HepG2 (cell line): Measurements from ENCODE around the gene SMC1A. TPM values are rescaled to one million over a fixed set of nuclear protein-coding genes. Genes with fewer than 3 reads are reported as not detected.

Source experiments
- ATAC-seq: fragments of 200-7000 bp; cut with Tn5 transposase; 3 replicates; pipeline ENCODE4 v1.9.1; 2020; ENCODE audit warnings: mild to moderate bottlenecking, moderate library complexity
- BruUV-seq: library from RNA; stranded (reverse); fragments of 400-500 nt; replicated peaks from 2 replicates; lab custom pipeline; 2021; lab: Mats Ljungman, UMichigan
- CTCF ChIA-PET: fragments of 300-600 bp; formaldehyde crosslinking; extraction: SDS; loops from one replicate; lab custom pipeline; 2021; ENCODE audit warnings: low total read pairs, inconsistent platforms, low intra/inter-chr PET ratio; lab: Yijun Ruan, JAX
- POLR2A ChIA-PET: fragments of 350-600 bp; sonication (Branson Sonifier 250); formaldehyde crosslinking; loops from one replicate; lab custom pipeline; 2020; ENCODE audit warnings: antibody characterized with exemption, inconsistent platforms; lab: Yijun Ruan, JAX
- DNase-seq: peaks from one replicate; pipeline ENCODE4 v3.0.0-alpha.2; 2015; ENCODE audit warnings: low spot score
- FAIRE-seq: peaks from 3 replicates; lab custom pipeline; 2011; peaks lifted over from hg19 to GRCh38; lab: Jason Lieb, UNC
- H2AFZ ChIP-seq: one replicate; pipeline ENCODE4 v1.6.1; 2011; ENCODE audit warnings: low read length, inconsistent platforms
- H3K27ac ChIP-seq: fragments of 300-600 bp; 3 replicates; pipeline ENCODE4 v1.8.0; 2011; ENCODE audit warnings: mixed run types, mild to moderate bottlenecking, mixed read lengths, low read length, inconsistent platforms; ENCODE audit not compliant: insufficient read depth; ENCODE audit errors: extremely low read length
- H3K27me3 ChIP-seq, 2 experiments: fragments of 200-600 bp in 1 of 2; 2 replicates in 1 of 2; 3 replicates in 1 of 2; pipeline versions ENCODE4 v1.6.0 to v1.8.0; 2011; ENCODE audit warnings: low read length in 2 of 2, mild to moderate bottlenecking in 2 of 2, moderate library complexity in 2 of 2, inconsistent platforms in 1 of 2; ENCODE audit not compliant: insufficient read depth in 2 of 2, control insufficient read depth in 1 of 2
- H3K36me3 ChIP-seq, 2 experiments: fragments of 200-600 bp in 1 of 2; replicated peaks in 1 of 2; 2 replicates in 1 of 2; 3 replicates in 1 of 2; pipeline versions ENCODE4 v1.5.1 to v1.8.0; 2011; ENCODE audit warnings: low read length in 2 of 2, inconsistent platforms in 1 of 2; ENCODE audit not compliant: insufficient read depth in 2 of 2, control insufficient read depth in 1 of 2
- H3K4me1 ChIP-seq: 2 replicates; pipeline ENCODE4 v1.5.1; 2012; ENCODE audit warnings: low read length, inconsistent platforms; ENCODE audit not compliant: insufficient read depth
- H3K4me2 ChIP-seq: 2 replicates; pipeline ENCODE4 v1.6.0; 2011; ENCODE audit warnings: low read depth, low read length, inconsistent platforms
- H3K4me3 ChIP-seq, 3 experiments: fragments of 200-600 bp in 1 of 3; sonication (generic), shearing (Covaris generic) in 1 of 3; replicated peaks in 1 of 3; 2 replicates each; pipeline ENCODE4 v1.5.1; 2011 to 2016; ENCODE audit warnings: low read length in 3 of 3, inconsistent platforms in 2 of 3, low read depth in 2 of 3, mild to moderate bottlenecking in 2 of 3, control low read depth in 1 of 3, mixed read lengths in 1 of 3; ENCODE audit not compliant: insufficient read depth in 1 of 3
- H3K79me2 ChIP-seq: one replicate; pipeline ENCODE4 v1.6.1; 2011; ENCODE audit warnings: low read length, inconsistent platforms; ENCODE audit not compliant: insufficient read depth
- H3K9ac ChIP-seq: 2 replicates; pipeline ENCODE4 v1.6.0; 2011; ENCODE audit warnings: mild to moderate bottlenecking, low read depth, low read length, inconsistent platforms; ENCODE audit not compliant: insufficient read depth
- H3K9me3 ChIP-seq: 2 replicates; pipeline ENCODE4 v1.5.1; 2012; ENCODE audit warnings: mild to moderate bottlenecking, low read length
- H4K20me1 ChIP-seq: 2 replicates; pipeline ENCODE4 v1.6.0; 2011; ENCODE audit warnings: inconsistent platforms, mild to moderate bottlenecking, low read length, moderate library complexity; ENCODE audit not compliant: insufficient read depth
- CENPX ChIP-seq: sonication (generic); formaldehyde crosslinking; IDR thresholded peaks from 2 replicates; pipeline ENCODE4 v1.9.0; 2021; ENCODE audit warnings: mild to moderate bottlenecking, missing genetic modification reagents, moderate library complexity
- KAT7 ChIP-seq: IDR thresholded peaks from 2 replicates; pipeline ENCODE4 v1.6.1; 2018; ENCODE audit warnings: borderline replicate concordance, missing compliant biosample characterization
- PAXIP1 ChIP-seq: sonication (generic); formaldehyde crosslinking; conservative IDR thresholded peaks from 2 replicates; pipeline ENCODE4 v1.4.0; 2020; ENCODE audit warnings: mild to moderate bottlenecking, missing genetic modification reagents, moderate library complexity
- PCBP2 ChIP-seq: fragments of 200-400 bp; formaldehyde crosslinking; optimal IDR thresholded peaks from 2 replicates; pipeline ENCODE3; 2018; ENCODE audit warnings: low read length, low read depth; ENCODE audit not compliant: poor library complexity, severe bottlenecking
- PPARG ChIP-seq: conservative IDR thresholded peaks from 2 replicates; pipeline ENCODE4 v1.6.1; 2016; ENCODE audit warnings: missing biosample characterization, missing genetic modification reagents
- SRSF1 ChIP-seq: fragments of 200-400 bp; formaldehyde crosslinking; optimal IDR thresholded peaks from 2 replicates; pipeline ENCODE3; 2017; ENCODE audit warnings: mild to moderate bottlenecking, low read depth, low read length, moderate library complexity
- ZNF446 ChIP-seq: sonication (generic); formaldehyde crosslinking; IDR thresholded peaks from 2 replicates; pipeline ENCODE4 v1.5.0; 2020; ENCODE audit warnings: mild to moderate bottlenecking, missing genetic modification reagents
- ZNF629 ChIP-seq: sonication (generic); formaldehyde crosslinking; conservative IDR thresholded peaks from 2 replicates; pipeline ENCODE4 v1.5.0; 2020; ENCODE audit warnings: missing genetic modification reagents
- ZNF83 ChIP-seq: sonication (generic); formaldehyde crosslinking; IDR thresholded peaks from 2 replicates; pipeline ENCODE4 v1.4.0; 2020; ENCODE audit warnings: missing genetic modification reagents, mild to moderate bottlenecking, borderline replicate concordance
- WGBS: methylation state at CpG from one replicate; pipeline ENCODE4 v1.1.6; 2017; ENCODE audit warnings: low lambda C conversion rate; 5-methylcytosine and 5-hydroxymethylcytosine counted together
- in situ Hi-C: cut with HindIII; loops from 2 replicates; pipeline ENCODE4 v1.10.0; 2017; ENCODE audit warnings: low pct_unique_long_range_greater_than_20kb; ENCODE audit not compliant: extremely low pct_ligation_motif_present
- intact Hi-C: fragments of 100-400 bp; cut with micrococcal nuclease; formaldehyde crosslinking; loops from one replicate; pipeline ENCODE4 v1.10.0; 2022; ENCODE audit not compliant: unreplicated experiment
- polyA plus RNA-seq, 8 experiments: library from polyadenylated mRNA; depleted of rRNA in 3 of 8; stranded (reverse) in 7 of 8; unstranded in 1 of 8; fragments of >200 nt; fragmentation: Illumina TruSeq in 4 of 8; extraction: Trizol in 4 of 8; gene quantifications; 2 replicates each; pipeline versions ENCODE4 v1.2.1 to v1.2.3, GENCODE V29; 2011 to 2016; ENCODE audit warnings: low read depth in 4 of 8, missing spikeins in 1 of 8, mixed read lengths in 1 of 8; ENCODE audit not compliant: insufficient read depth in 1 of 8
- total RNA-seq, 5 experiments: library from RNA; depleted of rRNA; stranded (reverse); fragments of >200 nt; fragmentation: Illumina TruSeq; extraction: Trizol; gene quantifications; 2 replicates each; pipeline ENCODE4 v1.2.3, GENCODE V29; 2016; ENCODE audit warnings: low read depth in 1 of 5

SMC1A gene
- total and polyA plus RNA-seq, 2 of the 13 experiments (the other 11 are each of a cell fraction or from before 2014, with no cell fraction given), result 9.4 to 46.6 TPM

GRCh38 chrX:53379008-53379710 lies 43.3 kb downstream of the SMC1A start:
- DNase-seq, result no peak
- Histone ChIP-seq H4K20me1 (no peaks in the 10 kb centered on the region), H3K4me2 (no peak overlapping the region), H3K27me3 (no peaks in the 10 kb centered on the region), H3K79me2 (no peaks in the 10 kb centered on the region), H3K4me1 (peaks cover 17% of the 10 kb centered on the region), H2AFZ (no peak overlapping the region), H3K4me3 (no peak overlapping the region), H3K27ac (no peak overlapping the region), H3K36me3 (peaks cover 7 to 29% of the 10 kb centered on the region in 2 experiments), H3K9me3 (no peaks in the 10 kb centered on the region), H3K9ac (no peak overlapping the region)
- in situ Hi-C loops, result no loop called here
- no peak for ATAC-seq
- 100% methylated on average over 2 of the region's 3 CpGs for WGBS
- intact Hi-C loops, result no loop called here
- BruUV-seq, result no TSS peak
- ChIA-PET POLR2A (no interaction called here), CTCF (no interaction called here)
- TF ChIP-seq ZNF83 (CRISPR knock-in tag), result no peak
- TF ChIP-seq CENPX (CRISPR knock-in tag), result no peak
- TF ChIP-seq KAT7 (CRISPR knock-in tag), result no peak
- peak; percentile 70 for TF ChIP-seq ZNF629 (CRISPR knock-in tag)
- TF ChIP-seq PPARG (CRISPR knock-in tag), result no peak
- no peak for FAIRE-seq

GRCh38 chrX:53377464-53377863 lies 45.0 kb downstream of the SMC1A start:
- no peak overlapping the region for H2AFZ ChIP-seq
- CTCF ChIA-PET, result no interaction called here
- H3K9me3 ChIP-seq, result no peaks in the 10 kb centered on the region
- no peaks in the 10 kb centered on the region for H4K20me1 ChIP-seq
- no peak for ATAC-seq
- FAIRE-seq, result no peak
- TF ChIP-seq PCBP2 (no peak), SRSF1 (no peak), ZNF446 (CRISPR knock-in tag) (no peak), PAXIP1 (CRISPR knock-in tag) (no peak)
- no peak overlapping the region for H3K4me3 ChIP-seq
- H3K4me2 ChIP-seq, result no peak overlapping the region
- BruUV-seq, result no TSS peak
- no peaks in the 10 kb centered on the region for H3K27me3 ChIP-seq
- intact Hi-C loops (no loop called here), in situ Hi-C loops (no loop called here)
- H3K27ac ChIP-seq, result no peak overlapping the region
- no peaks in the 10 kb centered on the region for H3K79me2 ChIP-seq
- 89% methylated on average over 2 of the region's 2 CpGs for WGBS
- POLR2A ChIA-PET, result no interaction called here
- H3K36me3 ChIP-seq, result peaks cover 5 to 25% of the 10 kb centered on the region in 2 experiments
- no peak overlapping the region for H3K9ac ChIP-seq
- H3K4me1 ChIP-seq, result no peaks in the 10 kb centered on the region
- DNase-seq, result no peak
